ENCODE measurements around the gene TRRAP.

The TRRAP gene

GRCh38 chr7:98908585-98908984 lies 30.3 kb downstream of the TRRAP start:
- H3K36me3 ChIP-seq (ENCODE audit: insufficient read depth, low read depth, low read length), result peaks cover 96% of the 10 kb centered on the region

GRCh38 chr7:98909487-98909886 lies 31.2 kb downstream of the TRRAP start:
- H3K4me3 ChIP-seq (ENCODE audit: low read length), result no peak overlapping the region
- peaks cover 4% of the 10 kb centered on the region; the same call in 1 of the 2 replicates for H3K9me3 ChIP-seq (ENCODE audit: insufficient read depth, low read depth, low read length)
- H3K4me1 ChIP-seq (ENCODE audit: insufficient read depth, low read length), result no peaks in the 10 kb centered on the region
- H3K36me3 ChIP-seq (ENCODE audit: insufficient read depth, low read depth, low read length), result peaks cover 99% of the 10 kb centered on the region
- H3K27ac ChIP-seq (ENCODE audit: low read length), result no peak overlapping the region
- H3K27me3 ChIP-seq (ENCODE audit: insufficient read depth, low read length), result no peaks in the 10 kb centered on the region
- H3K9ac ChIP-seq (ENCODE audit: low read depth, low read length), result no peak overlapping the region

More at GRCh38 chr7:98908585-98908984, 30.3 kb downstream of the TRRAP start:
- H3K9me3 ChIP-seq (ENCODE audit: insufficient read depth, low read depth, low read length), result peaks cover 4% of the 10 kb centered on the region; the same call in 1 of the 2 replicates
- H3K9ac ChIP-seq (ENCODE audit: low read depth, low read length), result no peak overlapping the region
- no peak overlapping the region for H3K4me3 ChIP-seq (ENCODE audit: low read length)
- H3K27ac ChIP-seq (ENCODE audit: low read length), result no peak overlapping the region
- H3K4me1 ChIP-seq (ENCODE audit: insufficient read depth, low read length), result no peaks in the 10 kb centered on the region
- no peaks in the 10 kb centered on the region for H3K27me3 ChIP-seq (ENCODE audit: insufficient read depth, low read length)

- no peak overlapping the region for H3K27ac ChIP-seq (ENCODE audit: low read length)
- no peaks in the 10 kb centered on the region for H3K4me1 ChIP-seq (ENCODE audit: insufficient read depth, low read length)
- H3K36me3 ChIP-seq (ENCODE audit: insufficient read depth, low read depth, low read length), result peaks cover 98% of the 10 kb centered on the region
- H3K4me3 ChIP-seq (ENCODE audit: low read length), result no peak overlapping the region
- peaks cover 4% of the 10 kb centered on the region; the same call in 1 of the 2 replicates for H3K9me3 ChIP-seq (ENCODE audit: insufficient read depth, low read depth, low read length)
- no peaks in the 10 kb centered on the region for H3K27me3 ChIP-seq (ENCODE audit: insufficient read depth, low read length)
- no peak overlapping the region for H3K9ac ChIP-seq (ENCODE audit: low read depth, low read length)
Measured at GRCh38 chr7:98910427-98910826, 32.1 kb downstream of the TRRAP start.

GRCh38 chr7:98911916-98912315 lies 33.6 kb downstream of the TRRAP start:
- Histone ChIP-seq H3K36me3 (ENCODE audit: insufficient read depth, low read depth, low read length) (peaks cover 98% of the 10 kb centered on the region), H3K4me3 (ENCODE audit: low read length) (no peak overlapping the region)

GRCh38 chr7:98913026-98913425 lies 34.7 kb downstream of the TRRAP start:
- Histone ChIP-seq H3K36me3 (ENCODE audit: insufficient read depth, low read depth, low read length) (peaks cover 98% of the 10 kb centered on the region), H3K9ac (ENCODE audit: low read depth, low read length) (no peak overlapping the region), H3K9me3 (ENCODE audit: insufficient read depth, low read depth, low read length) (0 out of 2 replicates have a peak, but pooled peaks cover under 1% of the 10 kb centered on the region), H3K4me3 (ENCODE audit: low read length) (no peak overlapping the region), H3K4me1 (ENCODE audit: insufficient read depth, low read length) (no peaks in the 10 kb centered on the region), H3K27me3 (ENCODE audit: insufficient read depth, low read length) (no peaks in the 10 kb centered on the region), H3K27ac (ENCODE audit: low read length) (no peak overlapping the region)

More at GRCh38 chr7:98911916-98912315, 33.6 kb downstream of the TRRAP start:
- no peaks in the 10 kb centered on the region for H3K27me3 ChIP-seq (ENCODE audit: insufficient read depth, low read length)
- no peak overlapping the region for H3K9ac ChIP-seq (ENCODE audit: low read depth, low read length)
- no peaks in the 10 kb centered on the region for H3K4me1 ChIP-seq (ENCODE audit: insufficient read depth, low read length)
- H3K9me3 ChIP-seq (ENCODE audit: insufficient read depth, low read depth, low read length), result peaks cover 4% of the 10 kb centered on the region; the same call in 1 of the 2 replicates
- H3K27ac ChIP-seq (ENCODE audit: low read length), result no peak overlapping the region

GRCh38 chr7:98913612-98914011 lies 35.3 kb downstream of the TRRAP start:
- no peak overlapping the region for H3K27ac ChIP-seq (ENCODE audit: low read length)
- no peaks in the 10 kb centered on the region for H3K4me1 ChIP-seq (ENCODE audit: insufficient read depth, low read length)
- no peak overlapping the region for H3K4me3 ChIP-seq (ENCODE audit: low read length)
- H3K9me3 ChIP-seq (ENCODE audit: insufficient read depth, low read depth, low read length), result no peaks in the 10 kb centered on the region
- H3K36me3 ChIP-seq (ENCODE audit: insufficient read depth, low read depth, low read length), result peaks cover 97% of the 10 kb centered on the region
- no peaks in the 10 kb centered on the region for H3K27me3 ChIP-seq (ENCODE audit: insufficient read depth, low read length)
- no peak overlapping the region for H3K9ac ChIP-seq (ENCODE audit: low read depth, low read length)

GRCh38 chr7:98917331-98917730 lies 39.0 kb downstream of the TRRAP start:
- no peak overlapping the region for H3K4me3 ChIP-seq (ENCODE audit: low read length)
- H3K9ac ChIP-seq (ENCODE audit: low read depth, low read length), result no peak overlapping the region
- H3K4me1 ChIP-seq (ENCODE audit: insufficient read depth, low read length), result no peaks in the 10 kb centered on the region
- peaks cover 99% of the 10 kb centered on the region for H3K36me3 ChIP-seq (ENCODE audit: insufficient read depth, low read depth, low read length)
- H3K9me3 ChIP-seq (ENCODE audit: insufficient read depth, low read depth, low read length), result no peaks in the 10 kb centered on the region
- H3K27ac ChIP-seq (ENCODE audit: low read length), result no peak overlapping the region
- H3K27me3 ChIP-seq (ENCODE audit: insufficient read depth, low read length), result no peaks in the 10 kb centered on the region

GRCh38 chr7:98921608-98922372 lies 43.5 kb downstream of the TRRAP start:
- Histone ChIP-seq H3K36me3 (ENCODE audit: insufficient read depth, low read depth, low read length) (peaks cover 96% of the 10 kb centered on the region), H3K4me1 (ENCODE audit: insufficient read depth, low read length) (no peaks in the 10 kb centered on the region), H3K9me3 (ENCODE audit: insufficient read depth, low read depth, low read length) (no peaks in the 10 kb centered on the region), H3K4me3 (ENCODE audit: low read length) (no peak overlapping the region), H3K9ac (ENCODE audit: low read depth, low read length) (no peak overlapping the region), H3K27me3 (ENCODE audit: insufficient read depth, low read length) (no peaks in the 10 kb centered on the region), H3K27ac (ENCODE audit: low read length) (no peak overlapping the region)

GRCh38 chr7:98922392-98923187 lies 44.3 kb downstream of the TRRAP start:
- peaks cover 96% of the 10 kb centered on the region for H3K36me3 ChIP-seq (ENCODE audit: insufficient read depth, low read depth, low read length)
- H3K27ac ChIP-seq (ENCODE audit: low read length), result no peak overlapping the region
- no peaks in the 10 kb centered on the region for H3K4me1 ChIP-seq (ENCODE audit: insufficient read depth, low read length)
- H3K27me3 ChIP-seq (ENCODE audit: insufficient read depth, low read length), result no peaks in the 10 kb centered on the region
- H3K4me3 ChIP-seq (ENCODE audit: low read length), result no peak overlapping the region
- H3K9ac ChIP-seq (ENCODE audit: low read depth, low read length), result no peak overlapping the region
- no peaks in the 10 kb centered on the region for H3K9me3 ChIP-seq (ENCODE audit: insufficient read depth, low read depth, low read length)

- no peaks in the 10 kb centered on the region for H3K4me1 ChIP-seq (ENCODE audit: insufficient read depth, low read length)
- H3K27me3 ChIP-seq (ENCODE audit: insufficient read depth, low read length), result no peaks in the 10 kb centered on the region
- H3K9me3 ChIP-seq (ENCODE audit: insufficient read depth, low read depth, low read length), result no peaks in the 10 kb centered on the region
- no peak overlapping the region for H3K9ac ChIP-seq (ENCODE audit: low read depth, low read length)
- H3K4me3 ChIP-seq (ENCODE audit: low read length), result no peak overlapping the region
- H3K36me3 ChIP-seq (ENCODE audit: insufficient read depth, low read depth, low read length), result peaks cover 96% of the 10 kb centered on the region
- H3K27ac ChIP-seq (ENCODE audit: low read length), result no peak overlapping the region
Measured at GRCh38 chr7:98923512-98923911, 45.2 kb downstream of the TRRAP start.

GRCh38 chr7:98927125-98927524 lies 48.8 kb downstream of the TRRAP start:
- Histone ChIP-seq H3K4me1 (ENCODE audit: insufficient read depth, low read length) (no peaks in the 10 kb centered on the region), H3K9me3 (ENCODE audit: insufficient read depth, low read depth, low read length) (no peaks in the 10 kb centered on the region), H3K27ac (ENCODE audit: low read length) (no peak overlapping the region), H3K27me3 (ENCODE audit: insufficient read depth, low read length) (no peaks in the 10 kb centered on the region), H3K36me3 (ENCODE audit: insufficient read depth, low read depth, low read length) (peaks cover 92% of the 10 kb centered on the region), H3K9ac (ENCODE audit: low read depth, low read length) (no peak overlapping the region), H3K4me3 (ENCODE audit: low read length) (no peak overlapping the region)

GRCh38 chr7:98930464-98930863 lies 52.1 kb downstream of the TRRAP start:
- Histone ChIP-seq H3K27me3 (ENCODE audit: insufficient read depth, low read length) (no peaks in the 10 kb centered on the region), H3K4me1 (ENCODE audit: insufficient read depth, low read length) (no peaks in the 10 kb centered on the region), H3K9ac (ENCODE audit: low read depth, low read length) (no peak overlapping the region), H3K36me3 (ENCODE audit: insufficient read depth, low read depth, low read length) (peaks cover 95% of the 10 kb centered on the region), H3K27ac (ENCODE audit: low read length) (no peak overlapping the region), H3K9me3 (ENCODE audit: insufficient read depth, low read depth, low read length) (no peaks in the 10 kb centered on the region), H3K4me3 (ENCODE audit: low read length) (no peak overlapping the region)
